ENCODE results near the gene HSCB.
A peak's percentile ranks its signal among the peaks of the same experiment; 100 is the strongest.
"Not testable (repeated sequence)": the region's sequence is repeated elsewhere in the genome, so short reads cannot be mapped to it uniquely, and the experiment has no call there.

The HSCB gene

DNA sequence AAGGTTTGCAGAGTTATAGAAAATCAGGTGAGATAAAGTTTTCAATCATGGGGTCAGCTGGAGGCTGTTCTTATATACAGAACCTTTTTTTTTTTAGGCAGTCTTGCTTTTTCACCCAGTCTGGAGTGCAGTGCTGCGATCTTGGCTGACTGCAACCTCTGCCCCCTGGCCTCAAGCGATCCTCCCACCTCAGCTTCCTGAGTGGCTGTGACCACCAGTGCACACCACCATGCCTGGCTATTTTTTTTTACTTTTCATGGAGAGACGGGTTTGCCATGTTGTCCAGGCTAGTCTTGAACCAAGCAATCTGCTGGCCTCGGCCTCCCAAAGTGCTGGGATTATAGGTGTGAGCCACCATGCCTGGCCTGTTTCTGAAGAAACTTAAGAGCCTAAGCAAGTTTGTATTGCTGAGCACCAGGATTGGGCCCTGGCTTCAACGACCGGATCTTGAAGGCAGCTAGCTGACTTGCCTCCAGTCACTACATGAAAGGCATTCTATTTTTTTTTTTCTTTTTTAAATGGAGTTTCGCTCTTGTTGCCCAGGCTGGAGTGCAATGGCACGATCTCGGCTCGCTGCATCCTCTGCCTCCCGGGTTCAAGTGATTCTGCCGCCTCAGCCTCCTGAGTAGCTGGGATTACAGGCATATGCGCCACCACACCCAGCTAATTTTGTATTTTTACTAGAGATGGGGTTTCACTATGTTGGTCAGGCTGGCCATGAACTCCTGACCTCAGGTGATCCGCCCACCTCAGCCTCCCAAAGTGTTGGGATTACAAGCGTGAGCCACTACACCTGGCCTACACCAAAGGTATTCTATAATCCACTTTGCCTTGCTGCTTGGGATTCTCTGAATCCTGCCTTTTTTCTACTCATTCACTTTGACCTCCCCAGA, 50.9 kb downstream of the HSCB start:
- no peak for DNase-seq

GRCh38 chr22:28793976-28794584, 52.2 kb downstream of the HSCB start:
- no peak for DNase-seq

DNA sequence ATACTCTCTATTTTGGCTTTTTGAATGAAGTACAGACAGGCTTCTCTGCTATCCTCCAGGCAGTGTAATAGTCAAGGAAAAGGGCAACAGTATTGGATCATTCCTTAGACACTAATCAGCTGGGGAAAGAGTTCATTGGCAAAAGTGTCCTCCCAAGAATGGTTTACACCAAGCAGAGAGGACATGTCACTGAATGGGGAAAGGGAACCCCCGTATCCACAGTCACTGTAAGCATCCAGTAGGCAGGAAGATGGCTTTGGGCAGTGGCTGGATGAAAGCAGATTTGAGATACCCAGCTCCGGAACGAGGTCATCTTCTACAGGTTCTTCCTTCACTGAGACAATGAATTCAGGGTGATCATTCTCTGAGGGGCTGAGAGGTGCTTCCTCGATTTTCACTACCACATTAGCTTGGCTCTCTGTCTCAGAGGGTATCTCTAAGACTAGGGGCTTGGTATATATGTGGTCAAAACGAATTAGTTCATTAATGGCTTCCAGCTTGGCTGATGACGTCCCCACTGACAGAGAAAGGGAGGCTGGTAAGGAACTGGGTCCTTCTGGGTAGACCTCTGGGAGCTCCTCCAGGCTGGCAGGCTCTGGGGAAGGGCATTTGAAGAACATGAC, 53.3 kb downstream of the HSCB start:
- DNase-seq = no peak

DNA sequence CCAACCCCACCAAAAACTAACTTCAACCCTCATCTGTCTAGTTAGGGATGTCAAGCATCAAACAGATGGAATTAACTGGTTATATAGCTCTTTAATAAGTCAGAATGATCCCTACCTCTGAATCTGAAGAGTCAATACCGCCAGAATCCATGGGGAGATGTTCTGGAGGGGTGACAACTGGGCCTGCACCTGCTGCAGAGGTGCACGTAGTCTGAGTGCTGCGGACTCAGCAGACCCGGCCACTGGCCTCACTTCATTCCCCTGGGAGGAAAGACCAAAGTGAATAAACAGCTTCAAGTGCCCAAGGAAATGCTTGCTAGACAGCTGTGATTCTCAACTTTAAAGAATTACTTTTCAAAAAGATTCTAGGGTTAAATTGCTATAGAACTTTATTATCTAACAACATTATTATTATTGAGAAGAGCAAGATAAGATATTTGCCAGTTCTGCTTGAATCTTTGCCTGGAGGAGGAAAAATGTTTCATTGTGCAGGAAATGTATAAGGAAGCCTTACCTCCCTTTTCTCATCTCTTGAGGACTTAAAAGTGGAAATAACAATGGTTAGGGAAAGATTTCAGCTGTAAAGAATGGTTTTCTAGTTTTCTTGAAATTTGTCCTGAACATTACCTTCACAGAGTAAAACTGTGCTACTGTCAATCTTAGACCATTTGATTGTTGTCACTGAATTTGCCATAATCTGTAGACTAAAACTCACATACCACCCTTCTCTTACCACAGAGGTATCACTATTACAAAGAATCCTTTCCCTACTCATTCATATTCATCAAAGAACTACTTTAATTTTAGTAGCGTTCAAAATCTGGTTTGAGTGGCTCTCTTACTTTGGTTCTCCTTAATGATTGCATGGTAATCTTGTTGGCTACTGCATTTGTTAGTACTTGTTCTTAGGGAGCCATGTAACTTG, 54.4 kb downstream of the HSCB start:
- DNase-seq = no peak

DNA sequence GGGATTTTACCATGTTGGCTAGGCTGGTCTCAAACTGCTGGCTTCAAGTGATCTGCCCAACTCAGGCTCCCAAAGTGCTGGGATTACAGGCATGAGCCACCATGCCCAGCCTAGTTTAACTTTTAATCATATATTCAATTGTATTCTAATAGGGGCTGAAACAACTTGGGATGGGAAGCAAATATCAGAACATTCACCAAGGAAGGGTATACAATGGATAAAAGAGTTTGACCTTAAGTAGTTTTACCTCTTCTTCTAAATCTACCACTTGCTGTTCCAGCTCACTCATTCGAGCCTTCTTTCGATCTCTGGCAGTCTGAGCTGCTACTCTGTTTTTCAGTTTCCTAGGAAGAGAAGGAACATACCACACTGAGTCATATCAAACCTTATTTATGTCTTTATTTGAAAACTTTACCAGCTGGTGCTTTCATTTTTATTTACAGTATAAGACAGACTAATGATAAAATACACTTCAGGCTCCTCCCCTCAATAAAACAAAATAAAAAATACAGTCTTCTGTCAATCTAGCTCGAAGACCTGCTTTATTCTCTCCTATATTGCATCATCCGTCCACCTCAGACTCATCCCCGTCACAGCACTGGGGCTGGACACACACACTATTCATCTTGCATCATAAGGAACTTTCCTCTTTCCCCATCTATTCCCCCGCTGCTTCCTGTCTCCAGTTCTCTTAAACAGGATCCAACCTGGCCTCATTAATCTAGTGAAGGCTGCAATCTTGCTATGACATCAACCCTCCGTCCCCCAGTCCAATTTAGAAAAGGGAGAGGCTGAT, 57.2 kb downstream of the HSCB start:
- DNase-seq = peak; percentile 37

GRCh38 chr22:28799606-28800307, 57.9 kb downstream of the HSCB start:
- peak; percentile 37 for DNase-seq

GRCh38 chr22:28800308-28801041, 58.6 kb downstream of the HSCB start, which contains the start of gene XBP1:
Gene XBP1 (minus strand): TSS chr22:28800569.
- DNase-seq = peak; percentile 86

DNA sequence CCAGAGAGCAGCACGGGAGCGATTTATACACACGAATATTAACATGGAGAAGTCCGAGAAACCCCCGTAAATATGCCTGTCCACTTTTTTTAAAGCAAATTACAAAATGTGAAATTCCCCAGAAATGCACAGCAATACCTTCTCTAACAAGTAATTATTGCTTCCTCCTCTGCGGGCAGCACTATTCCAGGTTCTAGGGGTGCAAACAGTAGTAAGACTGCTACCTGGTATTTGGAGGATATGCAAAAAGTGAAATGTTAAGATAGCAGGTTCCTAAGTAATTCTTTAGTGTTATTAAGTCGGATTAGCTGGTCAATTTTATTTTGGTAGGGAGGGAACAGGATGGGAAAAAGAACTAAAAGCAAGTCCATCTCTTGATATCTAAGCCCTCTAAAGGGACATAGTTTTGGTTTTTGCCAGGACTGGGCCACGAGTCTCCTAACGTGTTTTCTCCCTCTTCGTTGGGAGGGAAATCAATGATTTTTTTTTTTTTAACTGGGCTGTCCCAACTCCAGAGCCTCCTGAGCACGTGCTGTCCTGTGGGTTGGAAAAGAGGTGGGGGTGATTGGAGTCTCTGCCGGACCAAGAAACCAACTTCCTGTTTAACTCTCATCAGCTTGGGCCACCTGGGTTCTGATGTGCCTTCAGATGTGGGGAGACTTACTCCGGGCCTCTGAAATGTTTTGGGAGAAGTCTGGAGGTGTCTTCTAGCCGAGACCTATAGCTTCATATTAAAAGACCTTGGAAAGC, 60.2 kb downstream of the HSCB start:
- no peak for DNase-seq

DNA sequence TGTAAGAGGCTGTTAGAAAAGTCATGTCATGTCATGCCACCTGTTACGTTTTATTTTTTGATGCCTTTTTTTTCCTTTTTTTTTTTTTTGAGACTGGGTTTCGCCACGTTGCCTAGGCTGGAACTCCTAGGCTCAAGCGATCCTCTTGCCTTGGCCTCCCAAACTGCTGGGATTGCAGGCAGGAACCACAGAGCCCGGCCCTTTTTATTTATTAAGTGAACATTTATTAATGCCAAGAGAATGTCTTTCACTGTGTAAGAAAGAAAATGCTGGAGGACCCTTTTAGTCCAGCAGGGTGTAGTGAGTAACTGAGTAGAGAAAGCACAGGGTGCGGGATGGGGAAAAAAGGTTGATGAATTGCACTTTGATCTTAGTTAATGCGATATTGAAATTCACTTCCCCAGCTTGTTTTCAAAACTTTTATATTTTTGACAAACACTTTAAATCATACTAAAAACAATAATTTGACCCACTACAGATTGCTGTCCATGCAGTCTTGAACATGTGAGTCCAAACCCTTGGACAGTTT, 60.8 kb downstream of the HSCB start:
- no peak for DNase-seq

- DNase-seq = not testable (repeated sequence)
Observed at GRCh38 chr22:28805426-28805825, 63.6 kb downstream of the HSCB start.
